ENCODE results near the gene PLXNA4. TPM values are rescaled to one million over a fixed set of nuclear protein-coding genes. Genes with fewer than 3 reads are reported as not detected.

PLXNA4 gene
- polyA plus RNA-seq, 4 donors: 13.1 to 14.7 (median 13.6) TPM

DNA sequence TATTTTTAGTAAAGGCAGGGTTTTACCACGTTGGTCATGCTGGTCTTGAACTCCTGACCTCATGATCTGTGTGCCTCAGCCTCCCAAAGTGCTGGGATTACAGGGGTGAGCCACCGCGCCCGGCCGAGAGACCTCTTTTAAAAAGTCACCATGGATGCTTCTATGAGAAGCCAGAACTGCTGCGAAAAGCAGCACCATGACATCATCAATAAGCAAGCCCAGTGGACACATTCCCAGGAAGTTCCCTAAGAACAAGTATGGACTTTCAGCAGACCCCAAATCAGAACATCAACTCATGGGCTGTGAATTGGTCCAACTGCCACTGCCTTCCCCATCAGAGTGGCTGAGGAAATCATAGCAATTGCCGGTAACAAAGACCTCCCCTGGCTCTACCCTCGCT is 93.4 kb downstream of the PLXNA4 start:
- DNase-seq (ENCODE audit: low read depth in 4 of 4, low spot score in 3 of 4): no peak

DNA sequence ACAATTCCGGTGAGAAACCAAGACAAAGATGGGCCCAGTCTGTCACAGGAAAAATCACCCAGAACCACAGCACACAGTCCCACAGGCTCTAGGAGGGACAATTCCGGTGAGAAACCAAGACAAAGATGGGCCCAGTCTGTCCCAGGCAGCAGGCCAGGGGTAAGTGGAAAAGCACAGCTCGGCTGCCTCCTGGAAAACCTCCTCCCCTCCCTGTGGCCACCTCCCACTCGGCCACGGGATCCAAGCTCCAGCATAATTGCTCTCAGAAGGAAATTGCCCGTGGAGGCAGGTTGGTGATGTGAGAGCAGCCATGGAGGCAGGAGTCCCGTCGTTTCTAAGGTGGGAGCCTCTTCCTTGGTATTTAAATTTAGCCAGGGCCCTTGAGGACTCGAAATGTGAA is 95.7 kb downstream of the PLXNA4 start:
- DNase-seq (ENCODE audit: low read depth in 4 of 4, low spot score in 3 of 4): no peak

GRCh38 chr7:132476541-132476940 is 99.7 kb downstream of the PLXNA4 start:
- DNase-seq (ENCODE audit: low read depth in 4 of 4, low spot score in 3 of 4): no peak

DNA sequence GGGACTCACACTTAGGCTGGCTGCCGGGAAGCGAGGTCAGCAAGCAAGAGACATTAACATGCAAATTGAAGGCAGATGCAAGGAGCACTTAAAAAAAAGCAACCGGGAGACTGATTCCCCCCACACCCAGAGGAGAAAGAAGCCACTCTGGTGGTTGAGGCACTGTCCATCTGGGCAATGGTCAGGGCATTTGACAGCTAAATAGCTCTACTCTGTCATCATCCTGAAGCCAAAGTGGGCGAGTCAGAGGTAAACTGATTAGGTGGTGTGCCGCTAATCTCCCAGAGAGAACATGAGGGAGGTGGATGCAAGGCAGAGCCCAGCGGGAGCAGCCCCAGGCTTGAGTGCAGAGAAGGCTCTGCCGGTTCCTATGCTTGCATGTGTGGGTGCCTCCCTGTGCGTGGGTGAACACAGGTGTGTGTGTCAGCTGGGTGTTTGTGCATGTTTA is 100.6 kb downstream of the PLXNA4 start:
- no peak for DNase-seq (ENCODE audit: low read depth in 4 of 4, low spot score in 3 of 4)

- no peak for DNase-seq (ENCODE audit: low read depth in 4 of 4, low spot score in 3 of 4)
These were observed 101.1 kb downstream of the PLXNA4 start for GRCh38 chr7:132475037-132475668.

- no peak for DNase-seq (ENCODE audit: low read depth in 4 of 4, low spot score in 3 of 4)
These were observed 103.7 kb downstream of the PLXNA4 start for GRCh38 chr7:132472463-132473120.

GRCh38 chr7:132471515-132471914 is 104.8 kb downstream of the PLXNA4 start:
- DNase-seq (ENCODE audit: low read depth in 4 of 4, low spot score in 3 of 4): no peak

DNA sequence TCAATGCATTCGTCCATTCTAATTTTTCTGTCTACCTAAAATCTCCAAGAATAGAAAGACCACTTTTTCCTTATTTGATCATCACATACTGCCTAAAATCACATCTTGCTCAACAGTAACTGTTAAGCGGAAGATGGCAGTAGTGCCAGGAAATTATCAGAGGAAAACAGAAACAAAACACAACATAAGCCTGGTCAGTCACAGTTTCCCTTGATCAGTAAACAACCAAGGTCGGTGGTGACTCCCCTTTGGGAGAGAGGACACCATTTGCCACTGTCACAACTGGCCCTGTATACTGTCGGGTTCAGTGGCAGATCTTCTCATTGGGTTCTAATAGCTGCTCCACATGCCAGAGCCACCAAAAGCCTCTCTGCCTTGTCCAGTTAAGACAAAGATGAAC is 106.6 kb downstream of the PLXNA4 start:
- no peak for DNase-seq (ENCODE audit: low read depth in 4 of 4, low spot score in 3 of 4)

DNA sequence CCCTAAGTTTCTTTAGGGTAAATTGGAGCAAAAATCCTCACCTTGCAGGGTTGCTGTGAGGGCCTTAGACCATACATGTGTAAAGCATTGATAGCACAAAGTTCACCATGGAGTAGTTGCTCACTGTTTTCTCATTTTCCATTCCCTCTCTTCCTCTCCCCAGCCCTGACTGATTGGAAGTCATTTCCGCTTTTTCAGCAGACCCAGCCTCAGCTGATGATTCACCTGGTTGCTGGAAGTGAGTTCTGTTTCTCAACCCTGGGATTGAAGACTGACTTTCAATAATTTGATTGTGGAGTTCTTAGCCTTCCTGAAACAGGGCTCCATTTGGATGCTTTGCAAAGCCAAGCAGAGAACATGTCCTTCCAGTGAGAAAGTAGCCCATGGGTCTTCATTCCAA is 107.0 kb downstream of the PLXNA4 start:
- no peak for DNase-seq (ENCODE audit: low read depth in 4 of 4, low spot score in 3 of 4)

GRCh38 chr7:132466367-132466766 is 109.9 kb downstream of the PLXNA4 start:
- DNase-seq (ENCODE audit: low read depth in 4 of 4, low spot score in 3 of 4): no peak

DNA sequence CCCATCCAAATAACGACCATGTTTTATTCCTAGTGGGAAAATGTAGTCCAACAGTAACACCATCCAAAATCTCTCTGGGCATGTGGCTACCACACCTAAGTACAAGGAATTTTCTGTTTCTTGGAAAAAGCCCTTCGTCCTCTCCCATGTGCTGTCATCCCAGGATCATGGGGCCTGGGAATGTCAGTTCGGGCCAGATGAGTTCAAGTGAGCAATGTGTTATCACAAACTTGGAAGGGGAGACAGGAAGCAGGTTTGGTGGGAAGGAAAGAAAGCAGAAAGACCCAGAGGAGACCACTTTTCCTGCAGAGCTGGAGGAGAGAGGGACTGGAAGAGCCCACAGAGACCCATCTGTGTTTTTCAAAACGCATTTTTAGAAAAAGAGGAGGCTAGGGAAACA is 110.8 kb downstream of the PLXNA4 start:
- DNase-seq (ENCODE audit: low read depth in 4 of 4, low spot score in 3 of 4): no peak

- no peak for DNase-seq (ENCODE audit: low read depth in 4 of 4, low spot score in 3 of 4)
These were observed 111.5 kb downstream of the PLXNA4 start for GRCh38 chr7:132464740-132465139.

GRCh38 chr7:132463922-132464321 is 112.3 kb downstream of the PLXNA4 start:
- no peak for DNase-seq (ENCODE audit: low read depth in 4 of 4, low spot score in 3 of 4)

- no peak for DNase-seq (ENCODE audit: low read depth in 4 of 4, low spot score in 3 of 4)
These were observed 113.8 kb downstream of the PLXNA4 start for GRCh38 chr7:132462478-132462877.

DNA sequence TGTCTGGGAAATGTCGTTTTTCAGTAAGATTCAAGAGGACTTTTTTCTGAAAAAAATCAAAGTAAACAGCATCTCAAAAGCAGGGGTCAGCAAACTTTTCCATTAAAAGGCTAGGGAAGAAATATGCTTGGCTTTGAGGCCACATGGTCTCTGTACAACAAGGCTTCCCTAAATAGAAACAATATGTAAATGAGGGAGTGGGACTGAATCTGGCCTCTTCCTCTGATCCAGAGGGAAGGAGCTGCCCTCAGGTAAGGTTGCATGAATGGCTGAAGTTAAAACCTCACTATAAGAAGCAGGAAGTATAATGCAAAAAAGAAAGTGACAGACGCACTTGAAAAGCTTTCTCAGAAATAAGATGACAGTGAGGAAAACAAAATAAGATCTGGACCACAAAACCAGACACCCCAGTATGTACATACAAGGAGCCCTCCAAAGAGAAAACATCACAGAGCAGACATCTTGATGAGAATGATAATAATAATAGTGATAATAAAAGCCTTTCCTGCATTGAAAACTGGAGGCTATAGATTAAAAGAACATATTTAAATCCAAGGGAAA is 115.2 kb downstream of the PLXNA4 start:
- no peak for DNase-seq (ENCODE audit: low read depth in 4 of 4, low spot score in 3 of 4)

DNA sequence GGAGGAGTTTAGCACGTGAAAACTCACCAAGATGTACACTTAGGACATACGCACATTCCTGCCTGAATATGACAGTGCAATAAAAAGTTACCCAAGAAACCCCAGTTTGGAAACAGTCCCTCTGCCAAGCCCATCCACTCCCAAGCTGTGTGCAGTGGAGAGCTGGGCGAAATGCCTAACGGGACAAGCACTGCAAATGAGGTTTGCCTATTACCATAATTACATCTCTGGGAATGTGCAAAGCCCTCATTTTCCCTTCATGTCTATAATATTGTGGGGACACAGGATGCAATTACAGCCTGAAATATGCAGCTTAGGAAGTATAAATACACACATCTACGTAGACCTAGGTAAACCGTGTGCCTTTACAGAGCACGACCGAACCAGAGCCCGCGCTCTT is 117.5 kb downstream of the PLXNA4 start:
- no peak for DNase-seq (ENCODE audit: low read depth in 4 of 4, low spot score in 3 of 4)

GRCh38 chr7:132457658-132458057 is 118.6 kb downstream of the PLXNA4 start:
- DNase-seq (ENCODE audit: low read depth in 4 of 4, low spot score in 3 of 4): no peak

DNA sequence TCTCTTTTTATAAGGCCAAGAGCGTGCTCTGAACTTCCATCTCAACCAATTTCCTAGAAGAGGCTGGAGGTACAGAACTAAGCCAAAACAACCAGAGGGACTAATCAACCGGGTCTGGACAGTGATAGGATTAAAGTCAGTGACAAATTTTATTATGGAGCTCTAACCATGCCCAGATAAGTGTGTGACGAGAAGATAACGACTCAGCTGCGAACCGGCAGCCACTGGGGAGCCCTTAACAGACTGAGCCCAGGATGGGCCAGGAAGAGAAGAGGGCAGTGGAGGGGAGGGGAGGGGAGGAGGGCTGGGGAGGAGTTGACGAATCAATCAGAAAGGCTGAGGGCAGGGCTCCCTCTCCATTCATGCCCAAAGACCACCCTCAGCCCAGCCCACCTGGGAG is 119.9 kb downstream of the PLXNA4 start:
- no peak for DNase-seq (ENCODE audit: low read depth in 4 of 4, low spot score in 3 of 4)

GRCh38 chr7:132455378-132455777 is 120.9 kb downstream of the PLXNA4 start:
- no peak for DNase-seq (ENCODE audit: low read depth in 4 of 4, low spot score in 3 of 4)

DNA sequence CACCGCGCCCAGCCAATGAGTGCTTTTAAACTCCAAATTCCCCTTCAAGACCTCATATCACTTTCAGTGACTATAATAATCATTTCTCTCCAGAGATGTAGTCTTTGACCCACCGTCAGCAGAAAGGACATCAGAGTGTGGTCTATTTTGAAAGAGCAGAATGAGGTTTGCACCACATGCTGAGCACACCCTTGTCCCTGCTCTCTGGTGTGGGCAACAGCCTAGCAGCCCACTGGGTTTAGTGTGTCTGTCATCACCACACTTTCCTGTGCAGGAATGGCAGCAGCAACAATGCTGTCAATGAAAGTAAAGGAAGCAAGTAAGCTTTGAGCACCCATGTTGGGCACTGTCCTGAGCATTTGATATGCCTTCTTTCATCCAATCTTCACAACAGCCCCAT is 122.4 kb downstream of the PLXNA4 start:
- DNase-seq (ENCODE audit: low read depth in 4 of 4, low spot score in 3 of 4): no peak

DNA sequence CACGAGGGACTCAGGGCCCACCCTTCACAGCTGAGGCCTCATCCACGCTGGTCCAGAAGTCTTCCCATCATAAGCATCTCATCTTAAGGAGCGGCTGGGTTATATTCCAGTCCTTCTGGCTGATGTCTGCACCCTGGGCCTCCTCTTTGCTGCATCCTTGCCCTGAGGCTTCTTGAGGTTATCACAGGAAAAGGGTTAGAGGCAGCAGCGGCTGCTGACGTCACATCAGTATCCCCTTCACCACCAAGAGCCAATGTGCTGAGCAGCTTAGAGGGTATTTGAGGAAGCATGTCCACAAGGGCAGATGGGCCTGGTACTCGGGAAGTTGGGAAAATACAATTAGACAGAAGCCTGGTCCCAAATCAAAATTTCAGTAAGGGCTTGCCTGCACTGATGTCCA is 125.1 kb downstream of the PLXNA4 start:
- no peak for DNase-seq (ENCODE audit: low read depth in 4 of 4, low spot score in 3 of 4)

DNA sequence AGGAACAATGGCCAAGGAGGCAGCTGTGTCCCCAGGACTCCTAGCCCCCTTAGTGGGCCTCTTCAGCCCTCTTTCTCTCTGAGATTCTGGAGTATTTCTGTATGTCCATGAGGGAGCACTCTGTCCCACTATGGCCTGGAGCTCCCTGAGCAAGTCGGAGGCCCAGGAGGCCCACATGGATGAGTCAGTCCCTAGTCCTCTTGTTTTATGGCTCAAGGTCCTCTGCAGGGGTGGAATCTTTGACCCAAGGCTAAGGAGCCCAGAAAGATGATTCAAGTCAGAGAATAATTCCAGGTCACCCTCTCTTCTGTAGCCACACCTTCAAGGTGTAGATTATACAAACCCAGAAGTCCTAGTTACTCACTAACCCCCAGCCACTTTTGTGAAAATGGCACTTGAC is 125.6 kb downstream of the PLXNA4 start:
- no peak for DNase-seq (ENCODE audit: low read depth in 4 of 4, low spot score in 3 of 4)

Measured in right renal pelvis (tissue), 4 donors.